Astrocyte (in vitro differentiated cells and primary cell): ENCODE results near the gene ZBTB21.

Experiments used
- CTCF ChIP-seq: IDR thresholded peaks from 2 replicates; pipeline ENCODE4 v1.5.1; 2011; ENCODE audit warnings: low read depth, mild to moderate bottlenecking, inconsistent platforms, low read length, moderate library complexity; ENCODE audit not compliant: insufficient read depth
- EZH2 ChIP-seq: IDR thresholded peaks from 2 replicates; pipeline ENCODE4 v1.6.1; 2012; ENCODE audit warnings: mild to moderate bottlenecking, low read length, inconsistent platforms; ENCODE audit not compliant: insufficient read depth

GRCh38 chr21:42022906-42023305, 12.7 kb upstream of the ZBTB21 start:
- no peak for TF ChIP-seq CTCF
- TF ChIP-seq EZH2 = no peak
